Measurements from ENCODE around the gene C5orf46. TPM values are rescaled to one million over a fixed set of nuclear protein-coding genes. Genes with fewer than 3 reads are reported as not detected.
A peak's percentile ranks its signal among the peaks of the same experiment; 100 is the strongest.

C5orf46 gene
- total RNA-seq, 1 experiment from 2014 or later: not detected

DNA sequence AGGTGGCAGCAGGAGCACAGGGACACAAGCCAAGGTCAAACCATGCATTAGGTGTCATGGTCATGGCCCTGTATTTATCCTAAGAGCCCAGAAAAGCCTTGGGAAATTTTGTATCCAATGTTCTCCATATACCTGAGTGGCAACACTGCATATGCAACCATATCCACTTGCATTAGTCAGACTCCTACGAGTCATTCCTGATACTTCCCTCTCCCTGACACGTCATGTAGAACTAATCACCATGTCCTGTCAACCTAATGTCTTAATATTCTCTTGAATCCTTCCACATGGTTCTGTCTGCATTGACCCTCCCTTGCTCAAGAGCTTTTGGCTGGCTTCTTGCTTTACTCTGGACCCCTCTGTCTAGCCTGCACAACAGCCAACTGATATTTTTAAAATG, 18.4 kb downstream of the C5orf46 start:
- Mint-ChIP-seq H3K9me3 (ENCODE audit: unreplicated experiment) (no peaks in the 10 kb centered on the region), H3K36me3 (ENCODE audit: insufficient read depth, unreplicated experiment) (no peaks in the 10 kb centered on the region), H3K4me1 (ENCODE audit: low read depth, unreplicated experiment) (peaks cover 7% of the 10 kb centered on the region), H3K4me3 (ENCODE audit: unreplicated experiment) (no peak overlapping the region), H3K27me3 (ENCODE audit: insufficient read depth, unreplicated experiment) (no peaks in the 10 kb centered on the region), H3K27ac (ENCODE audit: unreplicated experiment) (no peak overlapping the region)
- Histone ChIP-seq H3K9me3 (no peaks in the 10 kb centered on the region), H3K36me3 (ENCODE audit: control insufficient read depth, insufficient read depth, low read length) (no peaks in the 10 kb centered on the region), H3K4me3 (ENCODE audit: low read depth, low read length) (no peak overlapping the region), H3K27me3 (replicated peaks; ENCODE audit: control insufficient read depth, insufficient read depth, low read length) (no peaks in the 10 kb centered on the region), H3K4me1 (peaks cover 11% of the 10 kb centered on the region)
- no TSS peak for BruUV-seq (replicated peaks)
- CTCF ChIA-PET: interaction anchor here (1.0 to 1.2 kb wide), 2 partner anchors 27 to 46 kb away, joined by 4 to 6 read pairs; no protein-coding TSS in a partner anchor
- no peak for DNase-seq
- intact Hi-C loops (cut with micrococcal nuclease; ENCODE audit: unreplicated experiment): loop anchor here (1.0 kb wide), 3 partner anchors 31 to 233 kb away; no protein-coding TSS in a partner anchor
- POLR2A ChIA-PET: no interaction called here
- TF ChIP-seq, protein P1, sequence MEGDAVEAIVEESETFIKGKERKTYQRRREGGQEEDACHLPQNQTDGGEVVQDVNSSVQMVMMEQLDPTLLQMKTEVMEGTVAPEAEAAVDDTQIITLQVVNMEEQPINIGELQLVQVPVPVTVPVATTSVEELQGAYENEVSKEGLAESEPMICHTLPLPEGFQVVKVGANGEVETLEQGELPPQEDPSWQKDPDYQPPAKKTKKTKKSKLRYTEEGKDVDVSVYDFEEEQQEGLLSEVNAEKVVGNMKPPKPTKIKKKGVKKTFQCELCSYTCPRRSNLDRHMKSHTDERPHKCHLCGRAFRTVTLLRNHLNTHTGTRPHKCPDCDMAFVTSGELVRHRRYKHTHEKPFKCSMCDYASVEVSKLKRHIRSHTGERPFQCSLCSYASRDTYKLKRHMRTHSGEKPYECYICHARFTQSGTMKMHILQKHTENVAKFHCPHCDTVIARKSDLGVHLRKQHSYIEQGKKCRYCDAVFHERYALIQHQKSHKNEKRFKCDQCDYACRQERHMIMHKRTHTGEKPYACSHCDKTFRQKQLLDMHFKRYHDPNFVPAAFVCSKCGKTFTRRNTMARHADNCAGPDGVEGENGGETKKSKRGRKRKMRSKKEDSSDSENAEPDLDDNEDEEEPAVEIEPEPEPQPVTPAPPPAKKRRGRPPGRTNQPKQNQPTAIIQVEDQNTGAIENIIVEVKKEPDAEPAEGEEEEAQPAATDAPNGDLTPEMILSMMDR (IDR thresholded peaks at IDR 0.05; ENCODE audit: insufficient read depth in 1 of 2, low read depth in 1 of 2, low read length in 1 of 2, severe bottlenecking in 1 of 2, unreplicated experiment in 1 of 2): no peak

DNA sequence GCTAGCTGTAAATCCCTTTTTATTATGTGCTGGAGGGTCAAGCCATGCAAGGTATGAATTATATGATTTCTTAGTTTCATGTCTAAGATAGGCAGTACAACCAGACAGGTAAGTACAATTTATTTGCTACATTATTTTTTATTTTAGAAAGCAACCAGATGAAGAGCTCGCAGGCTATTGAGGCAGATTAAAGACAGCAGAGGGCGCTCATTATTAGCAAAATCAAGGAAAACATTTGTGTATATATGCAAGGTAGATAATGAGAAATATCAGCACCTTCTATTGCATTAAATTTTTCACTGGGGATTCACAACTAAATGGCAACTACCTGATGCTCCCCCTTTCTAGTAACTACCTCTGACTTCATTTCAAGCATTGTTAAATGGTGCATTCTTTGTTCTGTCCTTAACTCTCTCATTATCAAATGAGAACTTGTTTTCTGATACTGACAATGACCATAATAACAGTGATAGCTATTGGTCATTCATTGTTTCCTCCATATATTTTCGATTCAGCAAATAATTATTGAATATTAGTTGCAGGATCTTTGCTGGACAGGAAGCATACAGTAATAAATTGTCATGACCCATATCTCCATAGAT, 19.2 kb downstream of the C5orf46 start:
- no peaks in the 10 kb centered on the region for H3K9me3 ChIP-seq
- H3K4me3 ChIP-seq (ENCODE audit: low read depth, low read length): no peak overlapping the region
- H3K9me3 Mint-ChIP-seq (ENCODE audit: unreplicated experiment): no peaks in the 10 kb centered on the region
- ChIA-PET CTCF (interaction anchor here (0.6 to 1.2 kb wide), 5 partner anchors 26 to 220 kb away, joined by 3 to 10 read pairs (median 4); no protein-coding TSS in a partner anchor), POLR2A (no interaction called here)
- BruUV-seq (replicated peaks): no TSS peak
- H3K36me3 ChIP-seq (ENCODE audit: control insufficient read depth, insufficient read depth, low read length): no peaks in the 10 kb centered on the region
- H3K27me3 ChIP-seq (replicated peaks; ENCODE audit: control insufficient read depth, insufficient read depth, low read length): no peaks in the 10 kb centered on the region
- no peak overlapping the region for H3K27ac Mint-ChIP-seq (ENCODE audit: unreplicated experiment)
- peak in 1 of 2 experiments; percentile 44 for DNase-seq
- peaks cover 6% of the 10 kb centered on the region for H3K4me1 ChIP-seq
- H3K4me1 Mint-ChIP-seq (ENCODE audit: low read depth, unreplicated experiment): peaks cover 7% of the 10 kb centered on the region
- intact Hi-C loops (cut with micrococcal nuclease; ENCODE audit: unreplicated experiment): loop anchor here (1.0 kb wide), 3 partner anchors 30 to 234 kb away; no protein-coding TSS in a partner anchor
- H3K4me3 Mint-ChIP-seq (ENCODE audit: unreplicated experiment): no peak overlapping the region
- H3K36me3 Mint-ChIP-seq (ENCODE audit: insufficient read depth, unreplicated experiment): no peaks in the 10 kb centered on the region
- H3K27me3 Mint-ChIP-seq (ENCODE audit: insufficient read depth, unreplicated experiment): no peaks in the 10 kb centered on the region
- TF ChIP-seq, protein P1 (IDR thresholded peaks at IDR 0.05; ENCODE audit: insufficient read depth in 1 of 2, low read depth in 1 of 2, low read length in 1 of 2, severe bottlenecking in 1 of 2, unreplicated experiment in 1 of 2): peak; percentile 56 to 64

DNA sequence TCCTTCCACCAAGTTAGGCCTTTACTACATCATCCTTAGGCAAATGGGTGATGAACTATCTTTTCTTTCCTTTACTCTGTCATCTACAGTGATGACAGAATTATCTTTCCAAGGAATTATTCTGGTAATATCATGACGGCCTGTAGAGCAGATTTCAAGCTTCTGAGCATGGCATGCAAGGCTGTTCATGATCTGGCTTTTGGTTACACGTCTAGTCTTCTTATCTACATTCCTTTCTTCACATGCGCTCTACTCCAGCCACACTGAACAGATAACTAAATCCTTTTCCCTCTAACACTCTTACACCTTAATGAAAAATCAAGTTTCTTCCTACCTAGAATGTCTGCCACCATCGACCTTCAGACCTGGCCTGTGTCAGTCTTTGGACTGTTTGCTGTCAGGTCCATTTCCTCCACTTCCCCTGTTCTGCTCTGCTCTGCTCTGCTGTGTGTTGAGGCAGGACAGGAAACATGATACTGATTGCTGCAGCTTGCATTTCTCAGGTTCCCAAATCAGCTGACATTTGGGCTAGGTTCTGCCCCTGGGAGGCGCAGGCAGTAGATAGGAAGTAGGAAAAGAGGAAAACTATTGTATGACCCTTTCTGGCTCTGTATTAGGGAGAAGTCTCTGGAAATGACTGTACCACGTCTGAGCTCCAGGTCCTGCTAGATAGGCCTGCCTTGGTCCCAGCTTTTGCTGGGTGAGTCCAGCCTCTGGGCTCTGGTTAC, 23.6 kb downstream of the C5orf46 start:
- Mint-ChIP-seq H3K27ac (ENCODE audit: unreplicated experiment) (peak overlapping the region; percentile 5), H3K9me3 (ENCODE audit: unreplicated experiment) (no peaks in the 10 kb centered on the region), H3K36me3 (ENCODE audit: insufficient read depth, unreplicated experiment) (no peaks in the 10 kb centered on the region), H3K4me3 (ENCODE audit: unreplicated experiment) (no peak overlapping the region), H3K4me1 (ENCODE audit: low read depth, unreplicated experiment) (peaks cover 7% of the 10 kb centered on the region), H3K27me3 (ENCODE audit: insufficient read depth, unreplicated experiment) (no peaks in the 10 kb centered on the region)
- no TSS peak for BruUV-seq (replicated peaks)
- H3K4me1 ChIP-seq: peaks cover 5% of the 10 kb centered on the region; the same call in 1 of the 2 replicates
- intact Hi-C loops (cut with micrococcal nuclease; ENCODE audit: unreplicated experiment): no loop called here
- DNase-seq: no peak
- H3K27me3 ChIP-seq (replicated peaks; ENCODE audit: control insufficient read depth, insufficient read depth, low read length): no peaks in the 10 kb centered on the region
- no peaks in the 10 kb centered on the region for H3K36me3 ChIP-seq (ENCODE audit: control insufficient read depth, insufficient read depth, low read length)
- TF ChIP-seq, protein P1 (IDR thresholded peaks at IDR 0.05; ENCODE audit: insufficient read depth in 1 of 2, low read depth in 1 of 2, low read length in 1 of 2, severe bottlenecking in 1 of 2, unreplicated experiment in 1 of 2): no peak
- CTCF ChIA-PET: interaction anchor here (0.5 to 0.6 kb wide), 2 partner anchors 51 to 1142 kb away, joined by 3 read pairs; no protein-coding TSS in a partner anchor
- no peaks in the 10 kb centered on the region for H3K9me3 ChIP-seq
- POLR2A ChIA-PET: no interaction called here
- H3K4me3 ChIP-seq (ENCODE audit: low read depth, low read length): no peak overlapping the region

Measured in Caco-2 (cell line).